ENCODE measurements around the gene ZBTB34. TPM values are rescaled to one million over a fixed set of nuclear protein-coding genes. Genes with fewer than 3 reads are reported as not detected.

Gene ZBTB34
- total and polyA plus RNA-seq, 2 of the 4 experiments (the other 2 are of a cell fraction), result 2.7 to 3.1 TPM

GRCh38 chr9:126894052-126894603 is 33.7 kb downstream of the ZBTB34 start:
- intact Hi-C loops (cut with micrococcal nuclease), result no loop called here
- Histone ChIP-seq H3K56ac (ENCODE audit: extremely low read depth, insufficient read depth, low read length) (no peak overlapping the region), H3K9ac (ENCODE audit: low read depth, low read length) (no peak overlapping the region), H3K14ac (replicated peaks; ENCODE audit: low read depth, low read length) (no peak overlapping the region), H4K20me1 (ENCODE audit: insufficient read depth, low read length) (no peaks in the 10 kb centered on the region), H4K5ac (ENCODE audit: low read depth, low read length) (no peak overlapping the region), H3K4me3 (ENCODE audit: insufficient read depth, low read depth, low read length) (no peak overlapping the region), H2BK120ac (ENCODE audit: low read depth, low read length) (no peak overlapping the region), H2BK5ac (ENCODE audit: low read depth, low read length, poor library complexity, severe bottlenecking) (no peak overlapping the region), H3K36me3 (ENCODE audit: control insufficient read depth, insufficient read depth, low read length) (no peaks in the 10 kb centered on the region), H2AFZ (replicated peaks; ENCODE audit: low read length, poor library complexity) (no peak overlapping the region), H4K8ac (ENCODE audit: low read depth in 2 of 2, low read length in 2 of 2) (no peak overlapping the region), H3K9me1 (ENCODE audit: insufficient read depth, low read length) (no peaks in the 10 kb centered on the region), H3K79me1 (ENCODE audit: low read depth in 1 of 2, low read length in 2 of 2) (no peaks in the 10 kb centered on the region), H2BK15ac (ENCODE audit: low read depth, low read length) (no peak overlapping the region), H3K18ac (ENCODE audit: low read depth, low read length) (no peak overlapping the region), H3K9me3 (ENCODE audit: control insufficient read depth, insufficient read depth, low read length) (no peaks in the 10 kb centered on the region), H2AK9ac (replicated peaks; ENCODE audit: low read depth, low read length, poor library complexity) (no peak overlapping the region), H3K4ac (ENCODE audit: low read depth, low read length) (no peak overlapping the region), H2AK5ac (ENCODE audit: low read depth, low read length) (no peak overlapping the region), H3K27me3 (ENCODE audit: control insufficient read depth, insufficient read depth, low read length) (no peaks in the 10 kb centered on the region), H3K4me2 (ENCODE audit: low read depth, low read length) (no peak overlapping the region), H2BK20ac (ENCODE audit: low read depth, low read length) (no peak overlapping the region), H3K23ac (ENCODE audit: low read depth, low read length) (no peak overlapping the region), H3K27ac (ENCODE audit: insufficient read depth, low read length) (no peak overlapping the region), H4K91ac (ENCODE audit: insufficient read depth, low read depth, low read length) (no peak overlapping the region), H3K4me1 (ENCODE audit: control insufficient read depth, insufficient read depth, low read length) (no peaks in the 10 kb centered on the region)
- ChIA-PET POLR2A (ENCODE audit: unreplicated experiment) (no interaction called here), CTCF (interaction anchor here (0.7 kb wide), 1 partner anchor 15 kb away, joined by 8 read pairs; no protein-coding TSS in a partner anchor)
- dilution Hi-C loops (cut with HindIII; ENCODE audit: low sequenced_read_pairs, unreplicated experiment), result no loop called here
- TF ChIP-seq, protein P1, sequence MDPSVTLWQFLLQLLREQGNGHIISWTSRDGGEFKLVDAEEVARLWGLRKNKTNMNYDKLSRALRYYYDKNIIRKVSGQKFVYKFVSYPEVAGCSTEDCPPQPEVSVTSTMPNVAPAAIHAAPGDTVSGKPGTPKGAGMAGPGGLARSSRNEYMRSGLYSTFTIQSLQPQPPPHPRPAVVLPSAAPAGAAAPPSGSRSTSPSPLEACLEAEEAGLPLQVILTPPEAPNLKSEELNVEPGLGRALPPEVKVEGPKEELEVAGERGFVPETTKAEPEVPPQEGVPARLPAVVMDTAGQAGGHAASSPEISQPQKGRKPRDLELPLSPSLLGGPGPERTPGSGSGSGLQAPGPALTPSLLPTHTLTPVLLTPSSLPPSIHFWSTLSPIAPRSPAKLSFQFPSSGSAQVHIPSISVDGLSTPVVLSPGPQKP (IDR thresholded peaks at IDR 0.05; ENCODE audit: borderline replicate concordance, low read depth, low read length), result no peak
- ATAC-seq (ENCODE audit: low read depth), result no peak
- BruUV-seq (replicated peaks), result no TSS peak
- DNase-seq, result no peak
- in situ Hi-C loops (cut with MboI; ENCODE audit: low sequenced_read_pairs), result no loop called here
- 100% methylated on average over 2 of the region's 4 CpGs; no CpG with 5 or more reads in 1 of the 2 experiments for WGBS, 2 experiments (ENCODE audit: extremely low coverage in 2 of 2, insufficient read length in 1 of 2)
